K562 (cell line): ENCODE measurements around the gene CRYBG1.

Experiments used
- ATF7 ChIP-seq: fragments of 450-650 bp; IDR thresholded peaks from 2 replicates; pipeline ENCODE4 v1.7.1; 2014; ENCODE audit warnings: mild to moderate bottlenecking, moderate library complexity
- CHD2 ChIP-seq: IDR thresholded peaks from 2 replicates; pipeline ENCODE4 v1.6.1; 2011; ENCODE audit warnings: low read depth, low read length
- HNRNPUL1 ChIP-seq: fragments of 200-400 bp; formaldehyde crosslinking; IDR thresholded peaks from 2 replicates; pipeline ENCODE4 v1.6.1; 2017; ENCODE audit warnings: low read length
- KLF13 ChIP-seq: fragments of 450-650 bp; IDR thresholded peaks from 2 replicates; pipeline ENCODE4 v1.6.1; 2016; ENCODE audit warnings: missing genetic modification characterization, low read depth, mild to moderate bottlenecking, missing compliant biosample characterization, moderate library complexity, borderline replicate concordance
- RHOXF2B ChIP-seq: fragments of 250-450 bp; sonication (Bioruptor Pico); conservative IDR thresholded peaks from 2 replicates; pipeline ENCODE4 v1.5.1; 2021
- SP1 ChIP-seq: sonication (generic); formaldehyde crosslinking; IDR thresholded peaks from 2 replicates; pipeline ENCODE4 v1.8.1; 2022; ENCODE audit warnings: mild to moderate bottlenecking, missing genetic modification reagents
- ZNF274 ChIP-seq: IDR thresholded peaks from 2 replicates; pipeline ENCODE4 v1.6.1; 2011; ENCODE audit warnings: low read depth, mild to moderate bottlenecking, low read length, moderate library complexity, borderline replicate concordance
- ZNF780A ChIP-seq: fragments of 250-450 bp; sonication (Bioruptor Pico); IDR thresholded peaks from 2 replicates; pipeline ENCODE4 v1.5.0; 2021; ENCODE audit warnings: mild to moderate bottlenecking
- ZNF785 ChIP-seq: fragments of 250-450 bp; sonication (Bioruptor Pico); IDR thresholded peaks from 2 replicates; pipeline ENCODE4 v1.4.0; 2020; ENCODE audit warnings: mild to moderate bottlenecking
- TF ChIP-seq, protein P1 (sequence below): fragments of 450-650 bp; IDR thresholded peaks from 2 replicates; pipeline ENCODE4 v1.6.1; 2016; ENCODE audit warnings: antibody characterized with exemption
- TF ChIP-seq, protein P2 (sequence below): sonication (generic); formaldehyde crosslinking; IDR thresholded peaks from 2 replicates; pipeline ENCODE4 v1.8.1; 2022; ENCODE audit warnings: missing genetic modification reagents
- TF ChIP-seq, protein P3 (sequence below), 3 experiments: IDR thresholded peaks in 2 of 3; conservative IDR thresholded peaks in 1 of 3; 2 replicates each; pipeline ENCODE4 v1.5.1; 2011 to 2012; ENCODE audit warnings: low read length in 3 of 3, mild to moderate bottlenecking in 3 of 3, control low read depth in 2 of 3, improper control_type of control experiment in 1 of 3, inconsistent platforms in 1 of 3, low read depth in 1 of 3, mixed read lengths in 1 of 3, moderate library complexity in 1 of 3; ENCODE audit not compliant: insufficient read depth in 2 of 3
- TF ChIP-seq, protein P4 (sequence below): fragments of 250-450 bp; sonication (Bioruptor Pico); IDR thresholded peaks from 2 replicates; pipeline ENCODE4 v1.8.0; 2021; ENCODE audit warnings: moderate library complexity, mild to moderate bottlenecking, inconsistent platforms
- TF ChIP-seq, protein P5 (sequence below), 2 experiments: fragments of 450-650 bp in 1 of 2; sonication (generic) in 1 of 2; formaldehyde crosslinking in 1 of 2; IDR thresholded peaks in 1 of 2; conservative IDR thresholded peaks in 1 of 2; 2 replicates each; pipeline versions ENCODE4 v1.6.1 to v1.8.1; 2016 to 2023; ENCODE audit warnings: mild to moderate bottlenecking in 2 of 2, moderate library complexity in 2 of 2, inconsistent platforms in 1 of 2, missing genetic modification reagents in 1 of 2

DNA sequence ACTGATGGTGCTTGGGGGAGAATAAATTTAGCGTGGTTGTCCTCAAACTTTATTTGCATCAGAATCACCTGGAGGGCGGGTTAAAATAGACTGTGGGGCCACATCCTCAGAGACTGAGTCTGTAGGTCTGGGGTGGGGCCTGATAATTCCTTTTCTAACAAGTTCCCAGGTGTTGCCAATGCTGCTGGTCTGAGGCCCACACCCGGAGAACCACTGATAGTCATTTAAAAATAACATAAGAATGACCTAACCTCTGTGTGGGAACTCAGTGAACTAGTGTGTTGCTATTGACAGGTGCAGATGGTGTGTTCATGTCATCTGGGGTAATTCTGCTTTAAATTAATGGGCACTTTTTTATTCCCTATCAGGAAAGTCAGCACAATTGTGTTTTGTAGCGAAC lies 204.0 kb downstream of the CRYBG1 start:
- TF ChIP-seq, protein P1, sequence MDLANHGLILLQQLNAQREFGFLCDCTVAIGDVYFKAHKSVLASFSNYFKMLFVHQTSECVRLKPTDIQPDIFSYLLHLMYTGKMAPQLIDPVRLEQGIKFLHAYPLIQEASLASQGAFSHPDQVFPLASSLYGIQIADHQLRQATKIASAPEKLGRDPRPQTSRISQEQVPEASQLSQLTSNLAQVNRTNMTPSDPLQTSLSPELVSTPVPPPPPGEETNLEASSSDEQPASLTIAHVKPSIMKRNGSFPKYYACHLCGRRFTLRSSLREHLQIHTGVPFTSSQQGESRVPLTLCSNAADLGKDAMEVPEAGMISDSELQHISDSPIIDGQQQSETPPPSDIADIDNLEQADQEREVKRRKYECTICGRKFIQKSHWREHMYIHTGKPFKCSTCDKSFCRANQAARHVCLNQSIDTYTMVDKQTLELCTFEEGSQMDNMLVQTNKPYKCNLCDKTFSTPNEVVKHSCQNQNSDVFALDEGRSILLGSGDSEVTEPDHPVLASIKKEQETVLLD: no peak
- TF ChIP-seq, protein P2, sequence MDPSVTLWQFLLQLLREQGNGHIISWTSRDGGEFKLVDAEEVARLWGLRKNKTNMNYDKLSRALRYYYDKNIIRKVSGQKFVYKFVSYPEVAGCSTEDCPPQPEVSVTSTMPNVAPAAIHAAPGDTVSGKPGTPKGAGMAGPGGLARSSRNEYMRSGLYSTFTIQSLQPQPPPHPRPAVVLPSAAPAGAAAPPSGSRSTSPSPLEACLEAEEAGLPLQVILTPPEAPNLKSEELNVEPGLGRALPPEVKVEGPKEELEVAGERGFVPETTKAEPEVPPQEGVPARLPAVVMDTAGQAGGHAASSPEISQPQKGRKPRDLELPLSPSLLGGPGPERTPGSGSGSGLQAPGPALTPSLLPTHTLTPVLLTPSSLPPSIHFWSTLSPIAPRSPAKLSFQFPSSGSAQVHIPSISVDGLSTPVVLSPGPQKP: no peak
- TF ChIP-seq ATF7 (no peak), SP1 (no peak), ZNF780A (no peak), RHOXF2B (CRISPR knock-in tag) (no peak), HNRNPUL1 (no peak), ZNF274 (no peak), CHD2 (no peak), KLF13 (tag) (no peak), ZNF785 (CRISPR knock-in tag) (no peak)
- TF ChIP-seq, protein P3, sequence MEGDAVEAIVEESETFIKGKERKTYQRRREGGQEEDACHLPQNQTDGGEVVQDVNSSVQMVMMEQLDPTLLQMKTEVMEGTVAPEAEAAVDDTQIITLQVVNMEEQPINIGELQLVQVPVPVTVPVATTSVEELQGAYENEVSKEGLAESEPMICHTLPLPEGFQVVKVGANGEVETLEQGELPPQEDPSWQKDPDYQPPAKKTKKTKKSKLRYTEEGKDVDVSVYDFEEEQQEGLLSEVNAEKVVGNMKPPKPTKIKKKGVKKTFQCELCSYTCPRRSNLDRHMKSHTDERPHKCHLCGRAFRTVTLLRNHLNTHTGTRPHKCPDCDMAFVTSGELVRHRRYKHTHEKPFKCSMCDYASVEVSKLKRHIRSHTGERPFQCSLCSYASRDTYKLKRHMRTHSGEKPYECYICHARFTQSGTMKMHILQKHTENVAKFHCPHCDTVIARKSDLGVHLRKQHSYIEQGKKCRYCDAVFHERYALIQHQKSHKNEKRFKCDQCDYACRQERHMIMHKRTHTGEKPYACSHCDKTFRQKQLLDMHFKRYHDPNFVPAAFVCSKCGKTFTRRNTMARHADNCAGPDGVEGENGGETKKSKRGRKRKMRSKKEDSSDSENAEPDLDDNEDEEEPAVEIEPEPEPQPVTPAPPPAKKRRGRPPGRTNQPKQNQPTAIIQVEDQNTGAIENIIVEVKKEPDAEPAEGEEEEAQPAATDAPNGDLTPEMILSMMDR (IDR thresholded peaks at IDR 0.05 in 2 of 3, conservative IDR thresholded peaks at IDR 0.05 in 1 of 3; ENCODE audit: insufficient read depth in 2 of 3, low read depth in 1 of 3, low read length in 3 of 3): no peak
- TF ChIP-seq, protein P4, sequence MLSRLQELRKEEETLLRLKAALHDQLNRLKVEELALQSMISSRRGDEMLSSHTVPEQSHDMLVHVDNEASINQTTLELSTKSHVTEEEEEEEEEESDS (CRISPR knock-in tag): no peak
- TF ChIP-seq, protein P5, sequence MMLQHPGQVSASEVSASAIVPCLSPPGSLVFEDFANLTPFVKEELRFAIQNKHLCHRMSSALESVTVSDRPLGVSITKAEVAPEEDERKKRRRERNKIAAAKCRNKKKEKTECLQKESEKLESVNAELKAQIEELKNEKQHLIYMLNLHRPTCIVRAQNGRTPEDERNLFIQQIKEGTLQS (IDR thresholded peaks at IDR 0.05): no peak
- TF ChIP-seq, protein P5 (CRISPR knock-in tag; conservative IDR thresholded peaks at IDR 0.05): no peak
